HG03135 (cell line): ENCODE measurements around the gene TRIM32.

Experiments
- ATAC-seq: cut with Tn5 transposase; IDR thresholded peaks from one replicate; pipeline ENCODE4 v1.9.1; 2021; ENCODE audit warnings: mild to moderate bottlenecking, moderate library complexity; ENCODE audit not compliant: unreplicated experiment

TRIM32 gene

GRCh38 chr9:116750510-116750909 lies 63.4 kb downstream of the TRIM32 start:
- ATAC-seq: no peak
